HG03108 (cell line): Measurements from ENCODE around the gene ITPR2.
A peak's percentile ranks its signal among the peaks of the same experiment; 100 is the strongest.
"Not testable (repeated sequence)": the region's sequence is repeated elsewhere in the genome, so short reads cannot be mapped to it uniquely, and the experiment has no call there.

ENCODE experiments used
- ATAC-seq: cut with Tn5 transposase; IDR thresholded peaks from one replicate; pipeline ENCODE4 v1.9.1; 2021; ENCODE audit warnings: moderate library complexity; ENCODE audit not compliant: unreplicated experiment

ITPR2 gene

GRCh38 chr12:26473291-26473690, 359.7 kb downstream of the ITPR2 start:
- ATAC-seq: peak; percentile 89

GRCh38 chr12:26471560-26471959, 361.4 kb downstream of the ITPR2 start:
- peak; percentile 79 for ATAC-seq

GRCh38 chr12:26469421-26470180, 363.4 kb downstream of the ITPR2 start:
- no peak for ATAC-seq

- ATAC-seq: no peak
Observed at GRCh38 chr12:26467351-26467750, 365.6 kb downstream of the ITPR2 start.

GRCh38 chr12:26466726-26467125, 366.3 kb downstream of the ITPR2 start:
- no peak for ATAC-seq

GRCh38 chr12:26465419-26466097, 367.4 kb downstream of the ITPR2 start:
- ATAC-seq: no peak

- ATAC-seq: no peak
Observed at GRCh38 chr12:26461776-26462175, 371.2 kb downstream of the ITPR2 start.

- ATAC-seq: no peak
Observed at GRCh38 chr12:26460361-26460760, 372.6 kb downstream of the ITPR2 start.

GRCh38 chr12:26455936-26456574, 376.9 kb downstream of the ITPR2 start:
- ATAC-seq: no peak

- ATAC-seq: no peak
Observed at GRCh38 chr12:26453246-26453645, 379.7 kb downstream of the ITPR2 start.

GRCh38 chr12:26452511-26452910, 380.5 kb downstream of the ITPR2 start:
- ATAC-seq: no peak

- ATAC-seq: no peak
Observed at GRCh38 chr12:26451763-26452162, 381.2 kb downstream of the ITPR2 start.

- no peak for ATAC-seq
Observed at GRCh38 chr12:26445909-26446308, 387.1 kb downstream of the ITPR2 start.

GRCh38 chr12:26443309-26443708, 389.7 kb downstream of the ITPR2 start:
- no peak for ATAC-seq

GRCh38 chr12:26441434-26441833, 391.6 kb downstream of the ITPR2 start:
- no peak for ATAC-seq

GRCh38 chr12:26435069-26435404, 398.0 kb downstream of the ITPR2 start:
- ATAC-seq: no peak

- ATAC-seq: no peak
Observed at GRCh38 chr12:26434299-26435068, 398.5 kb downstream of the ITPR2 start.

GRCh38 chr12:26433701-26434100, 399.3 kb downstream of the ITPR2 start:
- ATAC-seq: not testable (repeated sequence)

- ATAC-seq: no peak
Observed at GRCh38 chr12:26431211-26431610, 401.8 kb downstream of the ITPR2 start.

GRCh38 chr12:26430596-26430995, 402.4 kb downstream of the ITPR2 start:
- not testable (repeated sequence) for ATAC-seq

GRCh38 chr12:26429070-26429691, 403.8 kb downstream of the ITPR2 start:
- ATAC-seq: no peak
